NCI-H1436 treated with DMSO at 0.1 percent for 48 hours (cell line): ENCODE measurements around the gene CNGB1.
"Not testable (repeated sequence)": the region's sequence is repeated elsewhere in the genome, so short reads cannot be mapped to it uniquely, and the experiment has no call there.

Experiments used
- DNase-seq: peaks from one replicate; lab custom pipeline; 2025; lab: John Stamatoyannopoulos, UW

The CNGB1 gene

GRCh38 chr16:57857991-57858390 lies 112.9 kb downstream of the CNGB1 start:
- not testable (repeated sequence) for DNase-seq

GRCh38 chr16:57855188-57855587 lies 115.7 kb downstream of the CNGB1 start:
- no peak for DNase-seq

- DNase-seq, result no peak
Observed at GRCh38 chr16:57852189-57852588, 118.7 kb downstream of the CNGB1 start.

- no peak for DNase-seq
Observed at GRCh38 chr16:57848181-57848580, 122.7 kb downstream of the CNGB1 start.

- not testable (repeated sequence) for DNase-seq
Observed at GRCh38 chr16:57846931-57847330, 124.0 kb downstream of the CNGB1 start.

- DNase-seq, result no peak
Observed at GRCh38 chr16:57846078-57846697, 124.7 kb downstream of the CNGB1 start.

GRCh38 chr16:57845115-57845514 lies 125.8 kb downstream of the CNGB1 start:
- DNase-seq, result no peak

GRCh38 chr16:57844416-57845030 lies 126.4 kb downstream of the CNGB1 start:
- DNase-seq, result no peak

DNA sequence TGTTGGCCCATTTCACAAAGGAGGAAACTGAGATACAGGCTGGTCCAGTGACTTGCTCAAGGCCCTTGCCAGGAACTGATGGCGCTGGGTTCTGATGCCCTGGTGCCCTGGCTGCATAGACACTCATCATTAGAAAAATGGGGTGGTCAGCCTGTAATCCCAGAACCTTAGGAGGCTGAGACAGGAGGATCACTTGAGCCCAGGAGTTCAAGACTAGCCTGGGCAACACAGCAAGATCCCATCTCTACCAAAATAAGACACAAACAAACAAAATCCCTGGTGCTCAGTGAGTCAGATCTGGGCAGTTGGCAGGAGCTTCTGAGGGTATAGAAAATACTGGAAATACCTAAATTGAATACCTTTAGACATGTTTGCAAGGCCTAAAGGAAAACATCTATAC lies 127.5 kb downstream of the CNGB1 start:
- no peak for DNase-seq

DNA sequence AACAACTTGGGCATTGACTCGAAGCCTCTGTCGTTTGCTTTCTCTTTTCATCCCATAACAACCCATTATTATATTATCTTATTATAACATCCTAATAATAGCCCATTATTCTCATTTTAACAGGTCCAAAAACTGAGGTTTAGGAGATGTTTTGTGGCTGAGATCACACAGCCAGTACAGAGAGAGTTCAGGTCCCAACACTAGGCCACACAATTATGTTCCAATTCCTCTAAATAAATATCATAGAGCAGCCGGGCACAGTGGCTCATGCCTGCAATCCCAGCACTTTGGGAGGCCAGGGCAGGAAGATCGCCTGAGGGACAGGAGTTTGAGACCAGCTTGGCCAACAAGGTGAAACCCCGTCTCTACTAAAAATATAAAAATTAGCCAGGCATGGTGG lies 128.3 kb downstream of the CNGB1 start:
- no peak for DNase-seq

DNA sequence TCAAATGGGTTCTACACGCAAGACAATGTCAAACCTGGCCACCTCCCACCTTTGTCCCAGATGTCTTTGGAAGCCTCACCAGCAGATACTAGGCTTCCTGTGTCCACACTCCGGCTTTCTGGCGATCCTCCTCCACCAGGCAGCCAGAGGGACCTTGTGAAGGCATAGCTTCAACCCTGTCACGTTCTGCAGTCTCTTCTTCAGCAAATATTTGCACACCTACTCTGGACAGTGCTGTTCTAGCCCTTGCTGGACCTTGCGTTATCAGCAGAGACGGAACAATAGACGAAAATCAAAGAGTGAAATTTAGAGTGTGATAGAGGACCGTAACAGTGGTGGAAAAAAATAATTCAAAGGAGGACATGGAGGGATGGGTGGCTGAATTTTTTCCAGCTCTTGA lies 130.1 kb downstream of the CNGB1 start:
- no peak for DNase-seq

GRCh38 chr16:57838161-57838560 lies 132.8 kb downstream of the CNGB1 start:
- DNase-seq, result no peak

- DNase-seq, result no peak
Observed at GRCh38 chr16:57837305-57838125, 133.4 kb downstream of the CNGB1 start.

DNA sequence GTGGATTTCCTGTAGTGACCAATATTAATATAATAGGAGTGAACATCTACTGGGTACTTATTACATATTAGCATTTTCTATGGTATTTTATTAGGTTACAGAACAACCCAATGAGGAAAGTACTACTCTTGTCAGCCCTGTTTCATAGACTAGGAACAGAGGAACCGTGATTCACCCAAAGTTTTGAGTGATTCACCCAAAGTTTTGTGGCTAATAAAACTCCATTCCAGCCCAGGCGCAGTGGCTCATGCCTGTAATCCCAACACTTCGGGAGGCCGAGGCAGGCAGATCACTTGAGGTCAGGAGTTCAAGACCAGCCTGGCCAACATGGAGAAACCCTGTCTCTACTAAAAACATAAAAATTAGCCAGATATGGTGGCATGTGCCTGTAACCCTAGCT lies 135.5 kb downstream of the CNGB1 start:
- DNase-seq, result not testable (repeated sequence)

DNA sequence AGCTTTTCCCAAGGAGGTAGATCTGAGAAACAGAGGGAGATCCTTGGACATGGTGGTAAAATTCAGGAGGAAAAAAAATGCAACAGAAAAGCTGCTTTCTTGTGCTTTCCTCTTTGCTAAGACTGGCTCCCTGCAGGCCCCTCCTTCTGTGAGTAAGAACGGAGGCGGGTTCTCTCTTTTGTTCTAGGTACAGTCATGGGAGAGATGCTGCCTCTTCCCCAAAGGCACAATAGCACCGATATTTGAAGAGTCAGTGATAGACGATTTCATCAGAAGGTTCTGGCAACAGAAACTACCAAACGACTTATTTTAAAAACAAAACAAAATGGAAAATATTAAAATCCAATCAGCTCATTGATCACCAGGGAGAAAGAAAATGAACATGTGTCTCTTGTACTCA lies 136.0 kb downstream of the CNGB1 start:
- DNase-seq, result no peak
